ENCODE data around the gene DGLUCY.
"Not testable (repeated sequence)": the region's sequence is repeated elsewhere in the genome, so short reads cannot be mapped to it uniquely, and the experiment has no call there.

Gene DGLUCY

GRCh38 chr14:91257328-91258010 is 143.6 kb downstream of the DGLUCY start:
- no peak for DNase-seq (ENCODE audit: low spot score)

- peak; percentile 79 for DNase-seq (ENCODE audit: low spot score)
Measured at GRCh38 chr14:91258011-91258618, 144.2 kb downstream of the DGLUCY start.

- DNase-seq (ENCODE audit: low spot score), result no peak
Measured at GRCh38 chr14:91258876-91259275, 145.0 kb downstream of the DGLUCY start.

- DNase-seq (ENCODE audit: low spot score), result no peak
Measured at GRCh38 chr14:91261115-91261514, 147.2 kb downstream of the DGLUCY start.

- DNase-seq (ENCODE audit: low spot score), result no peak
Measured at GRCh38 chr14:91261986-91262549, 148.2 kb downstream of the DGLUCY start.

- DNase-seq (ENCODE audit: low spot score), result no peak
Measured at GRCh38 chr14:91263329-91263728, 149.5 kb downstream of the DGLUCY start.

- DNase-seq (ENCODE audit: low spot score), result peak; percentile 72
Measured at GRCh38 chr14:91264151-91265150, 150.6 kb downstream of the DGLUCY start.

- no peak for DNase-seq (ENCODE audit: low spot score)
Measured at GRCh38 chr14:91265404-91265803, 151.5 kb downstream of the DGLUCY start.

GRCh38 chr14:91266276-91266675 is 152.4 kb downstream of the DGLUCY start:
- not testable (repeated sequence) for DNase-seq (ENCODE audit: low spot score)

GRCh38 chr14:91267965-91268437 is 154.1 kb downstream of the DGLUCY start:
- DNase-seq (ENCODE audit: low spot score), result no peak

GRCh38 chr14:91269076-91269991 is 155.5 kb downstream of the DGLUCY start:
- DNase-seq (ENCODE audit: low spot score), result peak; percentile 51

GRCh38 chr14:91270188-91270587 is 156.3 kb downstream of the DGLUCY start:
- no peak for DNase-seq (ENCODE audit: low spot score)

- no peak for DNase-seq (ENCODE audit: low spot score)
Measured at GRCh38 chr14:91270619-91271018, 156.7 kb downstream of the DGLUCY start.

GRCh38 chr14:91271639-91272038 is 157.8 kb downstream of the DGLUCY start:
- DNase-seq (ENCODE audit: low spot score), result no peak

- DNase-seq (ENCODE audit: low spot score), result no peak
Measured at GRCh38 chr14:91272341-91273272, 158.7 kb downstream of the DGLUCY start.

GRCh38 chr14:91273273-91273884 is 159.5 kb downstream of the DGLUCY start:
- no peak for DNase-seq (ENCODE audit: low spot score)

GRCh38 chr14:91273885-91274273 is 160.0 kb downstream of the DGLUCY start:
- no peak for DNase-seq (ENCODE audit: low spot score)

GRCh38 chr14:91274796-91275195 is 160.9 kb downstream of the DGLUCY start:
- DNase-seq (ENCODE audit: low spot score), result no peak
